ENCODE data around the gene CNTNAP5.
"Not testable (repeated sequence)": the region's sequence is repeated elsewhere in the genome, so short reads cannot be mapped to it uniquely, and the experiment has no call there.

Gene CNTNAP5

GRCh38 chr2:124323321-124323720, 298.2 kb downstream of the CNTNAP5 start:
- DNase-seq (ENCODE audit: low spot score), result peak; percentile 3

GRCh38 chr2:124325667-124326440, 300.8 kb downstream of the CNTNAP5 start:
- DNase-seq (ENCODE audit: low spot score), result peak; percentile 4

- no peak for DNase-seq (ENCODE audit: low spot score)
These were observed 302.2 kb downstream of the CNTNAP5 start for GRCh38 chr2:124327303-124327702.

- no peak for DNase-seq (ENCODE audit: low spot score)
These were observed 303.3 kb downstream of the CNTNAP5 start for GRCh38 chr2:124328397-124328796.

- DNase-seq (ENCODE audit: low spot score), result no peak
These were observed 308.7 kb downstream of the CNTNAP5 start for GRCh38 chr2:124333784-124334183.

GRCh38 chr2:124335058-124335457, 310.0 kb downstream of the CNTNAP5 start:
- DNase-seq (ENCODE audit: low spot score), result no peak

- no peak for DNase-seq (ENCODE audit: low spot score)
These were observed 314.6 kb downstream of the CNTNAP5 start for GRCh38 chr2:124339709-124340108.

- DNase-seq (ENCODE audit: low spot score), result no peak
These were observed 318.9 kb downstream of the CNTNAP5 start for GRCh38 chr2:124343827-124344498.

- no peak for DNase-seq (ENCODE audit: low spot score)
These were observed 322.1 kb downstream of the CNTNAP5 start for GRCh38 chr2:124347209-124347608.

GRCh38 chr2:124353656-124354055, 328.6 kb downstream of the CNTNAP5 start:
- no peak for DNase-seq (ENCODE audit: low spot score)

- DNase-seq (ENCODE audit: low spot score), result no peak
These were observed 329.4 kb downstream of the CNTNAP5 start for GRCh38 chr2:124354466-124354865.

- DNase-seq (ENCODE audit: low spot score), result not testable (repeated sequence)
These were observed 336.9 kb downstream of the CNTNAP5 start for GRCh38 chr2:124361966-124362365.

GRCh38 chr2:124369181-124369580, 344.1 kb downstream of the CNTNAP5 start:
- no peak for DNase-seq (ENCODE audit: low spot score)

GRCh38 chr2:124380221-124380749, 355.2 kb downstream of the CNTNAP5 start:
- no peak for DNase-seq (ENCODE audit: low spot score)

- DNase-seq (ENCODE audit: low spot score), result no peak
These were observed 357.1 kb downstream of the CNTNAP5 start for GRCh38 chr2:124382067-124382618.

- DNase-seq (ENCODE audit: low spot score), result no peak
These were observed 370.9 kb downstream of the CNTNAP5 start for GRCh38 chr2:124395961-124396360.

- no peak for DNase-seq (ENCODE audit: low spot score)
These were observed 377.2 kb downstream of the CNTNAP5 start for GRCh38 chr2:124402274-124402673.

GRCh38 chr2:124407836-124408534, 382.9 kb downstream of the CNTNAP5 start:
- not testable (repeated sequence) for DNase-seq (ENCODE audit: low spot score)

GRCh38 chr2:124424074-124424473, 399.0 kb downstream of the CNTNAP5 start:
- no peak for DNase-seq (ENCODE audit: low spot score)

GRCh38 chr2:124426122-124426521, 401.0 kb downstream of the CNTNAP5 start:
- DNase-seq (ENCODE audit: low spot score), result no peak

GRCh38 chr2:124426625-124427024, 401.5 kb downstream of the CNTNAP5 start:
- no peak for DNase-seq (ENCODE audit: low spot score)

GRCh38 chr2:124437811-124438210, 412.7 kb downstream of the CNTNAP5 start:
- no peak for DNase-seq (ENCODE audit: low spot score)
